KOPT-K1 (cell line): ENCODE data around the gene TRIM54.
"Not testable (repeated sequence)": the region's sequence is repeated elsewhere in the genome, so short reads cannot be mapped to it uniquely, and the experiment has no call there.

ENCODE experiments used
- H3K27ac ChIP-seq: fragments of 200-600 bp; sonication (generic); 2 replicates; pipeline ENCODE4 v1.5.1; 2016; ENCODE audit warnings: antibody characterized with exemption, mild to moderate bottlenecking, low read depth, low read length; ENCODE audit not compliant: poor library complexity, severe bottlenecking
- H3K36me3 ChIP-seq: fragments of 200-600 bp; sonication (generic); 2 replicates; pipeline ENCODE4 v1.5.1; 2017; ENCODE audit warnings: antibody characterized with exemption, mild to moderate bottlenecking, low read length, moderate library complexity; ENCODE audit not compliant: insufficient read depth
- H3K9me3 ChIP-seq: fragments of 200-600 bp; sonication (generic); 2 replicates; pipeline ENCODE4 v1.5.1; 2017; ENCODE audit warnings: antibody characterized with exemption, low read length, mild to moderate bottlenecking; ENCODE audit not compliant: insufficient read depth, poor library complexity, severe bottlenecking

Gene TRIM54

DNA sequence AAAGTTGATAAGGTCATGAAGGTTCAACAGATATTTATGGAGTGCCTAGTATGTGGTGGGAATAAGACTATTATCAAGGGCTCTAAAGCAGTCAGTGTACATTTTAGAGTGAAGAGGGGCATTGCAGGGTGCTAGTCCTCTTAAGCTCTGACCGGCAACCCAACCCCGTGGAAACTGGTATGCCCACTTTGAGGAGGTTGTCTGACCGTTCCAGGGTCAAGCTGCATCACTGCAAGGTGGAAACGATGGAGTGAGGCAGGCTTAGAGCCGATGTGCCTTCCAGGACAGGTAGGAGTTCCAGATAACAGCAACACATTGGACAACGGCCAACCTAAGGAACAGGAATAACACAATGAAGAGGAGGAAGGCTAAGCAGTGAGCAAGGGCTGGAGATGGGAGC is 27.4 kb downstream of the TRIM54 start:
- no peaks in the 10 kb centered on the region for H3K9me3 ChIP-seq
- peaks cover 28% of the 10 kb centered on the region for H3K36me3 ChIP-seq
- H3K27ac ChIP-seq = no peak overlapping the region

DNA sequence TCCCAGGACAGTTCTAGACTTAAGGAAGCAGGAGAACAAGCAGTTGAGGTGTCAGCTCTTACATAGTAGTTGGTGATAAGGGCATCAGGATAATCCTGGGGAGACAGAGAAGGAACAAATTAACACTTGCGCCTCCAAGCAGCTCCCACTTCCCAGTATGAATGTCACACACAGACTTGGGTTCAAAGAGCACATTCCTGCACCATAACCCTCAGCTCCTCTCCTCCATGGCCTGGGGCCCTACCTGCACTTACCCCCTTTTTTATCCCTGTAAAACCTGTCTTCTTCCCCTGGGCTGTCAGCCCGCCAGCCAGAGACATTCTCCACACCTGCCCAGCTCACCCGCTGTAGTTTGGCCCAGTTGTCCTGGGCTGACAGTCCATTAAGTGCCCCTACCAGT is 29.9 kb downstream of the TRIM54 start:
- H3K9me3 ChIP-seq = no peaks in the 10 kb centered on the region

GRCh38 chr2:27313882-27314645 is 31.8 kb downstream of the TRIM54 start:
- no peak overlapping the region for H3K27ac ChIP-seq
- peaks cover 27% of the 10 kb centered on the region for H3K36me3 ChIP-seq
- H3K9me3 ChIP-seq = no peaks in the 10 kb centered on the region

More for the DNA sequence above, 29.9 kb downstream of the TRIM54 start:
- Histone ChIP-seq H3K36me3 (peaks cover 39% of the 10 kb centered on the region), H3K27ac (no peak overlapping the region)

DNA sequence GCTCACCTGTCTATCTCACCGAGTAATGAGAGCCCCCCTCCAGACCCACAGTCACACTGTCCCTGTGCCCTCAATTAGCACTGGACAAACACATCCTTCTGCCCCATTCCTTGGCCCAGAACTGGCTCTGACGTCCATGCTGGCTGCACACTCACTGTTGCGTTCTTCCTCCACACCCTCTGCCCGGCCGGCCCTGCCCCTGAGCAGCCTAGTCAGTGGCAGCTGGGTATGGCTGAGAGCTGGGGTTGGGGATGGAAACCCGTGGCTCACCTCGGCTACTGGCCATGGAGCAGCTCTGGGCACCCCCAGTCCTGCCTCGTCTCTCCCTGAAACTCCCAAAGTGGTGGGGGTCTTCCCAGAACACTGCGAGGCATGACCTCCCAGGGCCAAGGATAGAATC is 32.5 kb downstream of the TRIM54 start:
- Histone ChIP-seq H3K9me3 (no peaks in the 10 kb centered on the region), H3K36me3 (peaks cover 21% of the 10 kb centered on the region), H3K27ac (no peak overlapping the region)

GRCh38 chr2:27315122-27315521 is 32.9 kb downstream of the TRIM54 start:
- H3K9me3 ChIP-seq = no peaks in the 10 kb centered on the region
- H3K36me3 ChIP-seq = peaks cover 20% of the 10 kb centered on the region
- H3K27ac ChIP-seq = no peak overlapping the region

- no peaks in the 10 kb centered on the region for H3K9me3 ChIP-seq
- H3K36me3 ChIP-seq = peaks cover 12% of the 10 kb centered on the region; the same call in 1 of the 2 replicates
- H3K27ac ChIP-seq = no peak overlapping the region
These were observed 34.6 kb downstream of the TRIM54 start for GRCh38 chr2:27316655-27317412.

GRCh38 chr2:27319839-27320238 is 37.6 kb downstream of the TRIM54 start:
- H3K36me3 ChIP-seq = peaks cover 11% of the 10 kb centered on the region; the same call in 1 of the 2 replicates
- not testable (repeated sequence) for H3K27ac ChIP-seq, H3K9me3 ChIP-seq

- Histone ChIP-seq H3K27ac (no peak overlapping the region), H3K9me3 (no peaks in the 10 kb centered on the region), H3K36me3 (peaks cover 19% of the 10 kb centered on the region)
These were observed 38.8 kb downstream of the TRIM54 start for GRCh38 chr2:27320958-27321543.

- Histone ChIP-seq H3K36me3 (peaks cover 21% of the 10 kb centered on the region), H3K9me3 (no peaks in the 10 kb centered on the region), H3K27ac (peak overlapping the region; percentile 84)
These were observed 40.1 kb downstream of the TRIM54 start for GRCh38 chr2:27322301-27322765.

GRCh38 chr2:27322766-27323595 is 40.8 kb downstream of the TRIM54 start, which contains the start of gene MPV17:
MPV17 (minus strand) TSS chr2:27323097; CDS start chr2:27322517, 580 bp downstream.
- no peaks in the 10 kb centered on the region for H3K9me3 ChIP-seq

DNA sequence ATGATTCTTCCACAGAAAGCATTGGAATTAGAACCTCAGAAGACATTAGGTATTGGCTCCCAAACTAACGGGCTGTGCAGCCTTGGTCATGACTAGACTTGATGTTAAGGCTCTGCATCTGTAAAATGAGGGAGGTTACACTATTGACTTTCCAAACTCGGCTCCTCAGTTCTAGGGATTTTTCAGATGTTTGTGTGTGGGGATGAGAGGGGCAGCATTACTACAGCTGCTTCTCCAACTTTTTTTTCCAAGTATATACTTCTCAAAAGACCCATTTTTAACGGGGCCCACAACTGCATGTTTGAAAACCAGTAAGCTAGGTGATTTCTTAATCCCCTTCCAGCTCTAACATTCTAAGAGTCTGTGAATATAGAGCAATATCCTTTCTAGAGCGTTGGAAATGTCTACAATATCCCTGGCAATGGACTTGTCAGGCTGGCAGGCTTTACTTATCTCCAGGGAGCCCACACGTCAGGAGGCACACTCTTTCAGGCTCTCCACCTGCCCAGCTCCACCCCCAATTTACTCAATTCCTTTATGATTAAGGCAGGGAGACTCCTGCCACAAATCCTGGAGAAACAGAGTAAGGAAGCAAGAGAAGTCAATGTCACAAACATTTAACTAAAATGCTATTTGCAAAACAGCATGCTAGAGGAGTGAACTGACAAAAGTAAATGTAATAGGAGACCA is 41.5 kb downstream of the TRIM54 start:
- H3K27ac ChIP-seq = peak overlapping the region; percentile 84
- H3K9me3 ChIP-seq = no peaks in the 10 kb centered on the region
- H3K36me3 ChIP-seq = peaks cover 34% of the 10 kb centered on the region

More at GRCh38 chr2:27322766-27323595, 40.8 kb downstream of the TRIM54 start, which contains the start of gene MPV17:
- Histone ChIP-seq H3K27ac (peak within 1 kb of the TSS; percentile 84), H3K36me3 (peaks cover 26% of the 10 kb centered on the region)

DNA sequence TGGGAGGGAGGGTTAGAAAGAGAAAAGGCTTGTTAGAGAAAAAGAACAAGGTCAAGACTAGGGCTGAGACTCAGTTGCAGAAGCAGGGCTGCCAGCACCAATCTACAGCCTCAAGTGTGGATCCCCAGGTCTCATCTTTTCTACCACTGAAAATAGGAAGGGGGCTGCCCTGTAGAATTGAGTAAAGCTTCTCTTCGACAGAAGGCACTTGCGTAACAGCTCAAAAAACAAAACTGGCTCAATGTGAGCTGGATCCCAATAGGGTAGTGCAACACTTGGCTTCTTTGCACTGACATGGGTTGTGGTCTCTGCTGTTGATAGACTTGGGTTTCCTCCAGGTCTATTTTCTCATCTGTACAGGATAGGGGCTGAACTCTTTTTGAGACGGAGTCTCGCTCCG is 42.5 kb downstream of the TRIM54 start:
- Histone ChIP-seq H3K27ac (no peak overlapping the region), H3K36me3 (peaks cover 44% of the 10 kb centered on the region), H3K9me3 (no peaks in the 10 kb centered on the region)

- H3K36me3 ChIP-seq = peaks cover 90% of the 10 kb centered on the region
- no peak overlapping the region for H3K27ac ChIP-seq
These were observed 53.1 kb downstream of the TRIM54 start for GRCh38 chr2:27335311-27335710.

GRCh38 chr2:27336173-27336572 is 53.9 kb downstream of the TRIM54 start:
- H3K27ac ChIP-seq = no peak overlapping the region
- no peaks in the 10 kb centered on the region for H3K9me3 ChIP-seq
- H3K36me3 ChIP-seq = peaks cover 90% of the 10 kb centered on the region

More at GRCh38 chr2:27335311-27335710, 53.1 kb downstream of the TRIM54 start:
- H3K9me3 ChIP-seq = no peaks in the 10 kb centered on the region
